CD1c-positive myeloid dendritic cell (primary cell): Measurements from ENCODE around the gene C10orf143.
A peak's percentile ranks its signal among the peaks of the same experiment; 100 is the strongest.
"Not testable (repeated sequence)": the region's sequence is repeated elsewhere in the genome, so short reads cannot be mapped to it uniquely, and the experiment has no call there.

Source experiments
- DNase-seq: peaks from one replicate; pipeline ENCODE4 v3.0.0-alpha.2; 2016; ENCODE audit errors: extremely low spot score

C10orf143 gene

DNA sequence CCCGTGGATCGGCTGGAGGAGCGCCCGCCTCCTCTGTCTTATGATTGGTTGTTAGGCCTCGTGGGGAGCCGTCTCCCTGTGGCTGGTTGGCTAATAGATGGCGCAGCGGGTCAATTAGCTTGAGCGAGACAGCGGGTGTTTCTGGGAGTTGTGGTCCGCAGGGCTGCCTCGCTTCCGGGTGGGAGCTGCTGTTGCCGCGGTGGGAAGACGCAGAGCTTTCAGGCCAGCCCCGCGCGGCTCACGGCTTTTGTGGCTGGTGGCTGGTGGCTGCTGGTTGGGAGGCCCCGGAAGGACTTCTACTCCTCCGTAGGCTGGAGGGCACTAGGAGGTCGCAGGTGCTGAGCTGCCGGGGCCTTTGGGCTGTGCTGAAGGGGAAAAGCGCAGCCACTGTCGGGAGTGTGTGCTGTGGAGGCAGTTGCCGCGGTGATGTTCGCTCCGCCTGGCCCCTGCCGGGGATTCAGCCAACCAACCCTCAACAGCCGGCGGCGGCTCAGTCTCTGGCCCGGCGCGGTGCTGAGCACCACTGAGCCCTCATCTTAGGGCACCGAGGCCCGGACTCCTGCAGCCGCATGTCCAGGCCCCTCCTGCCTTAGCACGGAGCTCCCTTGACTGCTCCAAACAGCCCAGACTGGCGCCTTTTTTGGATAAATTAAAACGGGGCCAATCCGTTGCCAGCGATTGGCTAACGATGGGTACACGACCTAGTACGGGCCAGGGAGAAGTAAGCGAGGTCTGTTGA, 652 bp upstream of the C10orf143 start:
- DNase-seq = peak; percentile 98

DNA sequence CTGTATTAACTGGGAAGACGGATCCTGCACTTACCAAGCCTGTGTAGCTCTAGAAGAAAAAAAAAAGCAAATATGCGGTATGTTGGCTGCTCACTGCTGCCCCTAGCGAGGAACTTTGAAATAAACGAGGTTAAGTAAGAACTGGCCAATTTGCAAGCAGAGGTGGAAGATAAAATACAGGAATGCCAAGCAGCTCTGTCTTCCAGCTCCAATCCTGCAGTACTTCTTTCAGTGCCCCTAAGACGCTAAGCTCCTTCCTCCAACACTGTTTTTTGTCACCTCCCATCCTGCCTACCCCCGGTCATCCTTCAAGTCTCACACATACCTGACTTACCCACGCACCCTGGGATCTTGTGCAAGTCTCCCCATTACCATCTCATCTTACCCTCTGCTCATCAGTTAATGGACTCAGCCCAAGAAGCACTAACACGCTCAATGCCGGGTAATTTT, 809 bp downstream of the C10orf143 start:
- DNase-seq = peak; percentile 88

DNA sequence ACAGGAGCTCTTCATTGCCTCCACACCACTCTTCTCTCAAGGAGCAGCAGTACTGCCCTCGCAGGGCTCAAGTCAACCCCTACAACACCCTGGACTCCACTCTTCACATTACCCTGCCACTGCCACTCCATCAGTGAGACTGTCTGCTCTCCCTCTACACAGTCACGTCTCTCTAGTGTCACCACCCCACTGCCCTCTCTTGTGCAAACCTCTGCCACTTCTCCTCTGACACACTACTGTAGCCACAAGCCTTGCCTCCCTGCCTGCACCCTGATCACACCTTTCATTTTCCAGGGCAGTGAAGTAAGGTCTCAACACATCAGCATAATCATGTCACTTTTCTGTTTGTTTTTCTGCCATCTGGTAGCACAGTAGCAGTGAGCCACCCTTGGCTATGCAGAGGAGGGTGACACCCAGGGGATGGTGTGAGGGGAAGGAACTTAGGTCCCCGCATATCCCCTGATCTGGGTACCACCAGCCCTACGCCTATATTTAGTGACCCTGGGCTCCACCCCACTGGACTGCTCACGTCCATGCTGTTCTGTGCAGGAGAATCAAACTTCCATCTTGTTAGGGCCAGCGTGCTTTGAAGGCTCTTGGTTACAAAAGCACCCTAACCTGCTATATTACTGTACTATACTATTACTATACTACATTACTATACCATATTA, 1.6 kb downstream of the C10orf143 start:
- DNase-seq = no peak

DNA sequence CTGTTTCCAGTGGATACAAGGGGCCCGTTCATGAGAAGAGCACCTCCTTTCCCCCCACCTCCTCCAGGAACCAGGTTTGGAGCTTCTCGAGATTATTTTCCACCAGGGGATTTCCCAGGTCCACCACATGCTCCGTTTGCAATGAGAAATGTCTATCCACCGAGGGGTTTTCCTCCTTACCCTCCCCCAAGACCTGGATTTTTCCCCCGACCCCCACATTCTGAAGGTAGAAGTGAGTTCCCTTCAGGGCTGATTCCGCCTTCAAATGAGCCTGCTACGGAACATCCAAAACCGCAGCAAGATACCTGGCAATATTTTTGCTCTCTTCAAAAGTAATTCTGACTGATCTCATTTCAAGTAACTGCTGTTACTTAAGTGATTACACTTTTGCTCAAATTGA, 2.5 kb downstream of the C10orf143 start:
- not testable (repeated sequence) for DNase-seq

DNA sequence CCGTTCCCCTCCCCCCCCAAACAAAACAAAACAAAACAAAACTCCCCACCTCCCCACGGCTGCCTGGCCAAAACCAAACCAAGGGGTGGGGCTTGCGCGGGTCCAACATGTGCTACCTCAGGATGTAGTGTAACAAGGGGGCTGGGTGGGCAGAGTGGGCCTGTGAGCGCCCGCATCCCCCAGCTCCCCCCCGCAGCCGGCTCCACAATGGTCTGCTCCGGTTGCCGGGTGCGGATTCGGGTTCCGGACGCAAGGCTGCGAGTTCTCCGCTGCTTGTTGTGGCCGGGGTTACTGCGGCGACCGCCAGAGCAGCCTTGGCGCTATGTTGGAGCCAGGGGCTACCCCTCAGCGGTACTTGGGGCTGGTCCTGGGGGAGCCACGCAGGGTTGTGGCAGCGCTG, 4.9 kb downstream of the C10orf143 start:
- DNase-seq = no peak

DNA sequence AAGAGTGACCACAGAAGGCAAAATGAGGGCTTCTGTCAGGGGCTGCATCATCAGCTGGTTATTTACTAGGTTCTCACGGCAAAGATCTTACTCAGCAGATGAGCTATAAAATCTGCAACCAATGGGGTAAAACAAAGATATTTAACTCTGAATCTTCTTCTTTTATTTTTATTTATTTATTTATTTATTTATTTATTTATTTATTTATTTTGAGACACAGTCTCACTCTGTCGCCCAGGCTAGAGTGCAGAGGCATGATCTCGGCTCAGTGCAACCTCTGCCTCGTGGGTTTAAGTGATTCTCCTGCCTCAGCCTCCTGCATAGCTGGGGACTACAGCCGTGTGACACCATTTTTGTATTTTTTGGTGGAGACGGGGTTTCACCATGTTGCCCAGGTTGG, 11.3 kb downstream of the C10orf143 start:
- no peak for DNase-seq

DNA sequence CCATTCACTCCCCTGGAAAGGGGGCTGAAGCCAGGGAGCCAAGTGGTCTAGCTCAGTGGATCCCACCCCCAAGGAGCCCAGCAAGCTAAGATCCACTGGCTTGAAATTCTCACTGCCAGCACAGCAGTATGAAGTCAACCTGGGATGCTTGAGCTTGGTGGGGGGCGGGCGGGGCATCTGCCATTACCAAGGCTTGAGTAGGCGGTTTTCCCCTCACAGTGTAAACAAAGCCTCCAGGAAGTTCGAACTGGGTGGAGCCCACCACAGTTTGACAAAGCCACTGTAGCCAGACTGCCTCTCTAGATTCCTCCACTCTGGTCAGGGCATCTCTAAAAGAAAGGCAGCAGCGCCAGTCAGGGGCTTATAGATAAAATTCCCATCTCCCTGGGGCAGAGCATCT, 20.1 kb downstream of the C10orf143 start:
- DNase-seq = not testable (repeated sequence)

DNA sequence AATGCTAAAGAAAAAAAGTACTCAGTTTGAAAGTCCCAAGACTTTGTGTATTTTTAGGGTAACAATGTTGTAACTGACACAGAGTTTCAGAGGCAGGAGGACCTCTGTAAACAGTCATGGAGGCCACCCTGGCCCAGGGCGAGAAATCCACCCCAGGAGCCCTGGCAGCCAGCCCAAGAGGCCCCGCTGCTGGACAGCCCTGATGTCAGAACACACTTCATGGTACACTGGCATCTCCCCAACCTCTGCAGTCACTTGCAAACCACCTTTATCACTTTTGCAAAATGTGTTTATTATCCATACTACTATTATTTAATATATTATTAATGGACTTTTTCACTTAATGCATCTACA, 30.2 kb downstream of the C10orf143 start:
- no peak for DNase-seq

DNA sequence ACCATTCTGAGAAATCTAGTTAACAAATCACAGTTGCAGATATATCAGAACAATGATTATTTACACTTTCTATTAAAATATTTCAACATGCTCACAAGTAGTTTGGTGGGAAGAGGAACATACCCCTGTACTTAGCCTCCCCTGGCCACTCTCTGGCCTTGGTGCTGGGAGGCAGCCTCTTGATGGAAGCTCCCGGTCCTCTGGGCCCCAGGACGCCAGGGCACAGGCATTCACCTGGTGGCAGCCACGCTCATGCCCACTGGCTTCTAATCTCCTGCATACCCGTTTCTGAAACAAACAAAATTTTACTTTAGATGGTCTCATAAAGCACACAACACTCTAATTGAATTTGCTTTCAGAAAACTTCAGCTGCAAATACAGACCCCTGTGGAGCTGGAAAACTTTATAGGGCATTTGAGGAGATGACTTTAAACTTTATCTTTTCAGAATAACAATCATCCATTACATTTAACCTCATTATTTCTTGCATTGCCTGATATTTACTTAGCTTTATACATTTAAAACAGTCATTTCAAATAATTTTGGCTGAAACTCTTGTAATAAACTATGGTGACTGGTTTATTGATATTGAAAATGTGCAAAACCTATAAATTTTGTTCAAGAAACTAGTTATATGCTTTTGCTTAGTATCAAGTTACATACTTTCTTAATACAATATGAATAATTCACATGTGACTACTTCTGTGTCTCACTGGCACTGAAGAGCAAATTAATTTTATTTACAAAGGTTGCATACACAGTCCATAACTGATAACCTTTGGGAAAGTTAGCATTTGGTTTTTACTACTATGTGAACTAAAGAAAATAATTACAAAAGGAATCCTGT, 30.8 kb downstream of the C10orf143 start:
- DNase-seq = no peak

DNA sequence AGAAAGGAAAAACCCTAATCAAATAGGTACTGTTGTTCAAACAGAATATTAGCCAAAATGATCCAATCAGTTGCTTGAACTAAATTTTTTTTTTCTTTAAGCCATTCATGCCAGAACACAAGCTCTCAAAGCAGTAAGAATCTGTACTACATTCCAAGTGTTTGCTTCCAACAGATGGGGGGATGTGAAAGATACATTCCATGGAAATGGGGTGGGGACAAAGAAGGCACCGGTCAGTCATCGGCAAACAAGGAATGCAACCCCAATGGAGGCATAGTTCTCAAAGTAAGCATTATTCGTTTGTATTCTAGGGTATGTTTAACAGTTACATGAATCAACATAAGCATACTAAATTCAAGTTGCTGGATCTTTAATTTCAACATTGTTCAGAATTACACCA, 32.5 kb downstream of the C10orf143 start:
- no peak for DNase-seq

DNA sequence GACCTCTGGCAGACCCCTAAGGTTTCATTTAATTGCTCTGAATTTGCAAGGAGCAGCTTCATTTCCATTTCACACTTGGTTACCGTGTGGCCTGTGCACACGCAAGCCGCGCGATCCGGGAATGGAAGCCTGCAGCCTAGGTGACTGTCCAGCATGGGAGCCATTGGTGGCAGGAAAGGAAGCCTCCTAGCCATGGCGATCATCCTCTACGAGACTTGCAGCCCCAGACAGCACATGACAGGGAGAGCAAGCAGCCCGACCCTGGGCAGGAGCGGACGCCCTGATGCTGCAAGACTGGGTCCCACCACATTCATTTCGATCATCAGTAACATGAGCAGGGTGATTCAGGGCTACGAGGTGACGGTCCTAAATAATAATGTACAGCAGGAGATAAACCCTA, 33.9 kb downstream of the C10orf143 start:
- no peak for DNase-seq

DNA sequence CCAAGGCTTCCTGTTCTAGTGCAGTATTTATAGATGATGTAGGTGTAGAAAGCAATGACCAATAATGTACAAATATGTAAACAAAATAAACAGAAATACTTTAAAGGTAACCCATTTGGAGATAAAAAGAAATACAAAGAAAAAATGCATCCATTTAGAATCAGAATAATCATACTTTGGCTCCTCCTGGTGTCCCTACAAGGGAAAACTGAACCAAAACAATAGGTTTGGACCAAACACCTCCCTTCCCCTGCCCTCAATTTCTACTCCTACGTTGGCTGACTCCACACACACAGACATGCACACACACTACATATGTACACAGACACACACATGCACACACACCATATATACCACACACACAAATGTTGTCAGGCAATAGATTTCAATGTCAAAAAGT, 36.0 kb downstream of the C10orf143 start:
- DNase-seq = no peak

DNA sequence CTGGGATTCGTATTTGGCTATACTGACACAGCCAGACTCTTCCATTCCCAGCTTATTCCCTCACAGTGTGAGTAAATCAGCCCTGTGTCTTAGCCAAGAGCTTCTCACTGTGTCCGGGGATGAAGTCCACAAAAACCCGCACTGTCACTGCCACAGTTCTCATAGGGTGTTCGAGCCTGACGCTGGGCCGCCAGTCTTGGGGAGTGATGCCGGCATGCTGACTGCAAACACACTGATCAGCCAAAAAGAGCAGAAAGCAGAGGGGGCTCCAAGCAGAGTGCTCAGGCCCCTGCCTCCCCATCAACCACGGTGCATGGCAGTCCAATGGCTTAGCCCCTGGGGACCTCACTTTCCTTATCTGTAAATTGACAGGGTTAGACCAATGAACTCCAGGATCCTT, 36.7 kb downstream of the C10orf143 start:
- DNase-seq = no peak

DNA sequence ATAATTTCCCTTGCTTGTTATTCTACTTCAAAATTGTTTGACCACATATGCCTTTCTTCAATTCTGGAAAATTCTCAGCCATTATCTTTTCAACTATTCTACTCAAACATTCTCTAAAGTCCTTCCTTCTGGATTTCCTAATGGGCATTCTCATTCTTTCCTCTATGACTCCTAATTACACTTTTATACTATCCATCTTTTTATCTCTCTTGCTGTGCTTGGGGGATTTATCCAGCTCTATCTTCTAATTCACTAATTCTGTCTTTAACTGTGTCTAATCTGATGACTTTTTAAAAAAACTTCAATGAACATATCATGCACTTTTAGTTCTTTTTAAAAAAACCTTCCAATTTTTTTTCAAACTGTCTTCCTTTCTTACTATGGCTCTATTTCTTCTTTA, 38.4 kb downstream of the C10orf143 start:
- no peak for DNase-seq

DNA sequence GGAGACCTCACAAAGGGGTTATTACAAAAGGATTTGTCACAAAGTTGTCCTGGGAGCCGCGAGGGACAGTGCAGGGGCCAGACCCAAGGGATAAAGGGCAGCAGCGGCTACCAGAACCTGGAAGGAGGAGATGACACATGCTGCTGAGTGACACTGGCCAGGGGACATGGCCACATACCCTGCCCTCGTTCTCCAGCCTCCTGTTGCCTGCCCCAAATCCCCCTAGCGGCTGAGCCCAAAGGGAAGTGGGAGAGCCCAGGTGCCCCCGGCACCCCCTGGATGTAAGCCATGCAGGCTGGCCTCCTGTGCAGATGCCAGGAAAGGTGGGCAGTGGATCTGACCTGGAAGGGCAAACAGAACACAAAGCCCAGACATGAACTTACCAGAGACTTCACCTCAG, 42.7 kb downstream of the C10orf143 start:
- no peak for DNase-seq

DNA sequence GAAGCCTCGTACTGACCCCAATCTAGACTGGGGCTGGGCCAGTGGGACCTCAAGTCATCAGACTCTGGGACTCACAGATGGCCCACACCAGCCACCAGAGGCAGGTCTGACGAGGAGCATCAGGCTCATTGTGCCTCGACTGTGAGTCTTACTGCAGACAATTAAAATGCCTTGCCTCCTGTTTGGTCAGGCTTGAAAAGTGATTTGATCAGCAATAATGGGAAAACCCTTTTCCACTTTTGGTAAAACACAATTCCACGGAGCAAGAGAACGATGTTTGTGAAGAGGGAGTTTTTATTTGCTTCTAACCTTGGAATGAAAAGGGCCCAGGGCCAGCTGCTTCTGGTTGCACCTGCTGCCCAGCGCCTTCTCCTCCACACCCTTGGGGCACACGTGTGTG, 43.9 kb downstream of the C10orf143 start:
- no peak for DNase-seq

DNA sequence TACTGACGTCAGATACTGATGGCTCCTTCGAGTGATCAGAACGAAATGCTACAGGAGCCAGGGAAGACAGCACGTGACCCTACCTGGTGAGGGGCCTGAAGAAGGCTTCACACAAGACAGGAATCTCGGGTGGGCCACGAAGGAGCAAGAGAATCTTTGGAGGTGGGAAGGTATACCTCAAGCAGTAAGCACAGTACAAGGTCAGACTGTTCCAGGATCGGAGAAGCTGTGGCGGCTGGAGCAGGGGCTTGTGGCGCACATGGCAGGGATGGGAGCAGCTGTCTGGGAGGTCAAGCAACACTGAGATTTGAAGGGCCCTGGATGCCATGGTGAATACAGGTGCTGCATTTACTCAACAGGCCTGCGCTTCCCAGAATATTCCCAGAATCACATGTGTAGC, 45.4 kb downstream of the C10orf143 start:
- DNase-seq = no peak

DNA sequence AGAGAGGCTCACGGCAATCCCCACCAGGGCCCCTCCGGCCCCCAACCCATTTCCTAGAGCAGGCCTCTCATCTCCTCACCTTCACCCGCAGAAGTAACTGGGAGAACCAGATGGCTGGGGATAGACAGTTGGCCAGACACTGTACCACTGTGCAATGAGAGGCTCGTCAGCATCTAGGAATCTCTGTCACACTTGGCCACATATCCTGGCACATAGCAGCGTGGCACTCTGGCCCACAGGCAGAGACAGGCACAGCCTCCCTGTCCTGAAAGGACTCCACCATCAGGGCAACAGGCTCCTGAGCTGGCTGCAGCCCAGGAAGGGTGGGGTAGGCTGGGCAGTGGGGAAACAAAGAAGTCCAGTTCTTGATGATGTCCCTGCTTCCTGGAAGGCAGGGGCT, 45.8 kb downstream of the C10orf143 start:
- no peak for DNase-seq

DNA sequence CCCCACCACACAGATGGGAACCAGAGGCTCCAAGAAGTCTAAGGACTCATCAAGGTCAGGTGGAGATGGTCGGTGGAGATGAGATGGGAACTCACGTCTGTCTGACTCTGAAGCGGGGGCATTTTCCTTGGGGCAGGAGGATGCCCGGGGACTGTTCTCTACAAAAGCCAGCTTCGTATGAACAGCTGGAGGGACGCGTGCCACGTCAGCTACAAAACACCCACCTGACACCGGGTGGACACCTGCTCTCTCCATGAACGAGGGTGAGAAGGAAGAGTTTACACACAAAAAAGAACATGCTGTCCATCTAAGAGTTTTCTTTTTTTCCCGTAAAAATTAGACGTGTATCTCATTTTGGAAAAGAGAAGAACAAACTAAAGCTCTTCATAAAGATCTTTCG, 47.7 kb downstream of the C10orf143 start:
- no peak for DNase-seq

DNA sequence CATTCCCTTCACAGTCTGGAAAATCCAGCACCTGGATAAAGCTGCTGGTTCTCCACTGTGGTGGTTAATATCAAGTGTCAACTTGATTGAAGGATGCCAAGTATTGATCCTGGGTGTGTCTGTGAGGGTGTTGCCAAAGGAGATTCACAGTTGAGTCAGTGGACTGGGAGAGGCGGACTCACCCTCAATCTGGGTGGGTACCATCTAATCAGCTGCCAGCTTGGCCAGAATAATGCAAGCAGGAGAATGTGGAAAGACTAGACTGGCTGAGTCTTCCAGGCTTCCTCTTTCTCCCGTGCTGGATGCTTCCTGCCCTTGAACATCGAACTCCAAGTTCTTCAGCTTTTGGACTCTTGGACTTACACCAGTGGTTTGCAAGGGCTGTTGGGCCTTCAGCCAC, 48.4 kb downstream of the C10orf143 start:
- no peak for DNase-seq

DNA sequence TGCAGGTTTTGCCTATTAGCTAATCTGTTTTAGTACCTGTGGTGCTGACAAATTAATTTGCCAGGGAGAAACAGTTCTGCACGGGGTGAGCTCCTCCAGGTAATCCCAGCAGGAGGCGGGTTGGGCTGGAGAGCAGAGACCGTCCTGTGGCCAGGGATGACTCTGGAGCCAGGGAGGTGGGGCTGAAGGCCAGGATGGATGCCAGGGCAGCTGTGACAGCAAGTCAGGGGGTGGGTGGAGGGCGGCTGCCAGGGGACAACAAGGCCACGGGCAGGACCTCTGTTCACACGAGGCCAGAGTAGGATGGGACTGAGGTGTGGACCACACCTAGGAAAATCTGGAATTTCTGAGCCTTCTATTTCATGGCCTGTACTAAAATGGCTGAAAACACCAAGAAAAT, 48.9 kb downstream of the C10orf143 start:
- DNase-seq = no peak

DNA sequence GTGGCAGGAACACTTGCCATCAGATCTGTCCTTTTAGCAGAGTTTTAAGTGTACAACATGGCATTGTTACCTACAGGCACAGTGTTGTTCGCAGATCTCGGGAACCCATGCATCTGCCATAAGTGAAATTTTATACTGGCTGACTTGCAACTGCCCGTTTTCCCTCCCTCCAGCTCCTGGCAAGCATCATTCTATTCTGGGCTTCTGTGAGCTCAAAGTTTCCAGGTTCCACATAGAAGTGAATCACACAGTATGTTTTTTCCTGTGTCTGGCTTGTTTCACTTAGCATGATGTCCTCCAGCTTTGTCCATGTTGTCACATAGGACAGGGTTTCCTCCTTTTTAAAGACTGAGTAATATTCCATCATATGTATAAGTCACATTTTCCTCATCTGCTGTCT, 56.6 kb downstream of the C10orf143 start:
- DNase-seq = no peak

DNA sequence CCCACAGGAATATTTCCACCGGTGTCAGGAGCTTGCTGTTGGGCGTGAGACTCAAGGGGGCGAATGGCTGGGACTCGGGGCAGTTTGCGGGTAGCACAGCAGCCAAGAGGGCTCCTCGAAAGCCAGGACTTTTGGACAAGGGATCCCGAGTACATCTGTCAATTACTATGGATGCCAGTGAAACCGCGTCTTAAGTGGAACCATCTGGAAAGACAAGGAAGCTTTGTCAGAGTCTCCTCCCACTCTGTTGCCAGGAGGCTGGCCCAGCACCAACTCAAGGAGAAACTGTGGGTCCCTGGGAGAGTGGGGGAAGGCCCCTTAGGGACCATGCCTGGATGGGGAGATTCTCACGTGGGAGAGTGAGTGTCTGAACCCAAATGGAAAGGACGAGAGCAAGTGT, 57.1 kb downstream of the C10orf143 start:
- DNase-seq = no peak
